Smooth muscle cell (in vitro differentiated cells): ENCODE data around the gene USP25. TPM values are rescaled to one million over a fixed set of nuclear protein-coding genes. Genes with fewer than 3 reads are reported as not detected.

Experiments
- DNase-seq: peaks from one replicate; lab custom pipeline; 2025; ENCODE audit not compliant: unreplicated experiment; lab: John Stamatoyannopoulos, UW
- H2AFZ ChIP-seq: fragments of 200-600 bp; sonication (generic); 2 replicates; pipeline ENCODE4 v1.6.0; 2016; ENCODE audit warnings: antibody characterized with exemption, low read depth, mild to moderate bottlenecking
- H3F3A ChIP-seq: fragments of 200-600 bp; sonication (generic); 2 replicates; pipeline ENCODE4 v1.6.0; 2017; ENCODE audit warnings: antibody characterized with exemption, low read depth
- H3K27ac ChIP-seq: fragments of 200-600 bp; sonication (generic); 2 replicates; pipeline ENCODE4 v1.5.1; 2016; ENCODE audit warnings: low read depth, mild to moderate bottlenecking
- H3K27me3 ChIP-seq: fragments of 200-600 bp; sonication (generic); 2 replicates; pipeline ENCODE4 v1.6.1; 2016; ENCODE audit warnings: low read depth, mild to moderate bottlenecking
- H3K36me3 ChIP-seq: fragments of 200-600 bp; sonication (generic); 2 replicates; pipeline ENCODE4 v1.5.1; 2016; ENCODE audit warnings: low read depth
- H3K4me1 ChIP-seq: fragments of 200-600 bp; sonication (generic); 2 replicates; pipeline ENCODE4 v1.5.1; 2016; ENCODE audit warnings: low read depth
- H3K4me2 ChIP-seq: fragments of 200-600 bp; sonication (generic); 2 replicates; pipeline ENCODE4 v1.6.0; 2016; ENCODE audit warnings: mild to moderate bottlenecking
- H3K4me3 ChIP-seq: fragments of 200-600 bp; sonication (generic); 2 replicates; pipeline ENCODE4 v1.5.1; 2016; ENCODE audit warnings: mild to moderate bottlenecking
- H3K79me2 ChIP-seq: fragments of 200-600 bp; sonication (generic); 2 replicates; pipeline ENCODE4 v1.6.0; 2016; ENCODE audit warnings: low read depth, mild to moderate bottlenecking
- H3K9ac ChIP-seq: fragments of 200-600 bp; sonication (generic); 2 replicates; pipeline ENCODE4 v1.6.0; 2016; ENCODE audit warnings: low read depth
- H3K9me3 ChIP-seq: fragments of 200-600 bp; sonication (generic); replicated peaks from 2 replicates; pipeline ENCODE4 v1.5.1; 2016; ENCODE audit warnings: low read depth
- H4K20me1 ChIP-seq: fragments of 200-600 bp; sonication (generic); 2 replicates; pipeline ENCODE4 v1.6.0; 2016; ENCODE audit warnings: low read depth
- CTCF ChIP-seq: fragments of 200-600 bp; sonication (generic); IDR thresholded peaks from 2 replicates; pipeline ENCODE4 v1.5.1; 2017; ENCODE audit warnings: borderline replicate concordance, mild to moderate bottlenecking, antibody characterized with exemption; ENCODE audit not compliant: insufficient read depth, poor library complexity, severe bottlenecking
- WGBS: methylation state at CpG from one replicate; pipeline ENCODE4 v1.1.7; 2016; ENCODE audit warnings: low lambda C conversion rate; 5-methylcytosine and 5-hydroxymethylcytosine counted together
- polyA plus RNA-seq: library from polyadenylated mRNA; unstranded; fragments of >200 nt; fragmentation: Nextera tagmentation; extraction: Ambion mirVana; gene quantifications from 2 replicates; pipeline ENCODE4 v1.2.1, GENCODE V29; 2016
- total RNA-seq: library from RNA; depleted of rRNA; stranded (reverse); fragments of >200 nt; gene quantifications from 2 replicates; pipeline ENCODE4 v1.2.3, GENCODE V29; 2014

Gene USP25
- total RNA-seq (30.7 and 31.4 TPM in 2 replicates), polyA plus RNA-seq (12.0 and 13.2 TPM in 2 replicates)

GRCh38 chr21:15729674-15730483 lies at the start of gene USP25:
USP25 (plus strand) TSS chr21:15729982; CDS start chr21:15730394, 412 bp downstream.
- Histone ChIP-seq H3K4me3 (peak within 1 kb of the TSS; percentile 78), H3F3A (peaks cover 8% of the 10 kb centered on the region), H3K4me1 (peaks cover 13% of the 10 kb centered on the region), H3K79me2 (peaks cover 42% of the 10 kb centered on the region), H3K9ac (peak within 1 kb of the TSS; percentile 47), H3K27ac (peak within 1 kb of the TSS; percentile 27), H4K20me1 (peaks cover 40% of the 10 kb centered on the region), H3K27me3 (no peaks in the 10 kb centered on the region), H3K4me2 (peak within 1 kb of the TSS; percentile 95), H3K9me3 (no peaks in the 10 kb centered on the region), H2AFZ (peak within 1 kb of the TSS; percentile 87), H3K36me3 (no peaks in the 10 kb centered on the region)
- DNase-seq, result peak; percentile 57
- TF ChIP-seq CTCF, result no peak
- WGBS, result under 1% methylated on average over 65 of the region's 123 CpGs

- H3K9ac ChIP-seq, result no peak overlapping the region
- no peaks in the 10 kb centered on the region for H3K36me3 ChIP-seq
- 90% methylated on average over 6 of the region's 6 CpGs for WGBS
- H3K4me3 ChIP-seq, result no peak overlapping the region
- no peak overlapping the region for H2AFZ ChIP-seq
- H3K9me3 ChIP-seq, result no peaks in the 10 kb centered on the region
- no peaks in the 10 kb centered on the region for H3F3A ChIP-seq
- no peaks in the 10 kb centered on the region for H4K20me1 ChIP-seq
- no peak for DNase-seq
- H3K4me2 ChIP-seq, result no peak overlapping the region
- no peak overlapping the region for H3K27ac ChIP-seq
- no peak for TF ChIP-seq CTCF
- no peaks in the 10 kb centered on the region for H3K4me1 ChIP-seq
- no peaks in the 10 kb centered on the region for H3K79me2 ChIP-seq
- H3K27me3 ChIP-seq, result no peaks in the 10 kb centered on the region
Measured at GRCh38 chr21:15682186-15682895, 47.4 kb upstream of the USP25 start.

GRCh38 chr21:15682977-15683376 lies 46.8 kb upstream of the USP25 start:
- Histone ChIP-seq H3K79me2 (no peaks in the 10 kb centered on the region), H3K27ac (no peak overlapping the region), H3K36me3 (no peaks in the 10 kb centered on the region), H3K9me3 (no peaks in the 10 kb centered on the region), H3K27me3 (no peaks in the 10 kb centered on the region), H4K20me1 (no peaks in the 10 kb centered on the region), H3K4me3 (no peak overlapping the region), H3K4me2 (no peak overlapping the region), H3K9ac (no peak overlapping the region), H3K4me1 (no peaks in the 10 kb centered on the region), H3F3A (no peaks in the 10 kb centered on the region), H2AFZ (no peak overlapping the region)
- TF ChIP-seq CTCF, result no peak
- 84% methylated on average over 2 of the region's 2 CpGs for WGBS
- DNase-seq, result no peak
